Chondrocyte (in vitro differentiated cells): ENCODE measurements around the gene WDR59. TPM values are rescaled to one million over a fixed set of nuclear protein-coding genes. Genes with fewer than 3 reads are reported as not detected.

ENCODE experiments used
- DNase-seq: peaks from one replicate; pipeline ENCODE4 v3.0.0; 2021; ENCODE audit warnings: mixed read lengths, low spot score
- H3K27ac Mint-ChIP-seq: one replicate; pipeline ENCODE4 v1.8.0; 2021; ENCODE audit warnings: mild to moderate bottlenecking, moderate library complexity, mixed read lengths; ENCODE audit not compliant: unreplicated experiment
- H3K27me3 Mint-ChIP-seq: 2 replicates; pipeline ENCODE4 v1.8.0; 2021; ENCODE audit warnings: low read depth, mixed read lengths
- H3K36me3 Mint-ChIP-seq: 2 replicates; pipeline ENCODE4 v1.8.0; 2021; ENCODE audit warnings: low read depth, mixed read lengths
- H3K4me1 Mint-ChIP-seq: 2 replicates; pipeline ENCODE4 v1.8.0; 2021; ENCODE audit warnings: low read depth, mild to moderate bottlenecking, mixed read lengths
- H3K4me3 Mint-ChIP-seq: one replicate; pipeline ENCODE4 v1.8.0; 2021; ENCODE audit warnings: mild to moderate bottlenecking, moderate library complexity, mixed read lengths; ENCODE audit not compliant: unreplicated experiment
- H3K9me3 Mint-ChIP-seq: 2 replicates; pipeline ENCODE4 v1.8.0; 2021; ENCODE audit warnings: low read depth, mixed read lengths
- CTCF ChIP-seq: fragments of 200-600 bp; sonication (generic); IDR thresholded peaks from 2 replicates; pipeline ENCODE4 v1.5.0; 2021; ENCODE audit warnings: antibody characterized with exemption, mild to moderate bottlenecking, moderate library complexity
- total RNA-seq: library from RNA; stranded (reverse); gene quantifications from 3 replicates; pipeline ENCODE4 v1.2.1, GENCODE V29; 2021

WDR59 gene
- total RNA-seq, 1 donor from 2014 or later = 36.8 TPM

GRCh38 chr16:74888232-74888862 is 96.6 kb downstream of the WDR59 start:
- Mint-ChIP-seq H3K36me3 (peaks cover 55% of the 10 kb centered on the region), H3K27me3 (no peaks in the 10 kb centered on the region), H3K4me1 (no peaks in the 10 kb centered on the region), H3K9me3 (no peaks in the 10 kb centered on the region), H3K4me3 (no peak overlapping the region), H3K27ac (no peak overlapping the region)
- no peak for DNase-seq
- TF ChIP-seq CTCF = no peak

- DNase-seq = no peak
- Mint-ChIP-seq H3K36me3 (peaks cover 48% of the 10 kb centered on the region), H3K27ac (peak overlapping the region; percentile 14), H3K4me1 (no peaks in the 10 kb centered on the region), H3K4me3 (no peak overlapping the region), H3K9me3 (no peaks in the 10 kb centered on the region), H3K27me3 (no peaks in the 10 kb centered on the region)
- TF ChIP-seq CTCF = no peak
Observed at GRCh38 chr16:74887084-74887483, 97.8 kb downstream of the WDR59 start.

- H3K4me1 Mint-ChIP-seq = no peaks in the 10 kb centered on the region
- DNase-seq = no peak
- H3K4me3 Mint-ChIP-seq = no peak overlapping the region
- H3K36me3 Mint-ChIP-seq = peaks cover 12% of the 10 kb centered on the region
- no peak for TF ChIP-seq CTCF
- no peak overlapping the region for H3K27ac Mint-ChIP-seq
- H3K9me3 Mint-ChIP-seq = no peaks in the 10 kb centered on the region
- H3K27me3 Mint-ChIP-seq = no peaks in the 10 kb centered on the region
Observed at GRCh38 chr16:74877706-74878105, 107.2 kb downstream of the WDR59 start.

- H3K4me1 Mint-ChIP-seq = no peaks in the 10 kb centered on the region
- H3K27me3 Mint-ChIP-seq = no peaks in the 10 kb centered on the region
- no peaks in the 10 kb centered on the region for H3K9me3 Mint-ChIP-seq
- DNase-seq = no peak
- H3K4me3 Mint-ChIP-seq = no peak overlapping the region
- H3K36me3 Mint-ChIP-seq = peaks cover 7% of the 10 kb centered on the region
- H3K27ac Mint-ChIP-seq = peak overlapping the region; percentile 25
- TF ChIP-seq CTCF = no peak
Observed at GRCh38 chr16:74874912-74875546, 109.9 kb downstream of the WDR59 start.

- no peak overlapping the region for H3K4me3 Mint-ChIP-seq
- DNase-seq = no peak
- no peak overlapping the region for H3K27ac Mint-ChIP-seq
- H3K27me3 Mint-ChIP-seq = no peaks in the 10 kb centered on the region
- H3K36me3 Mint-ChIP-seq = peaks cover 7% of the 10 kb centered on the region
- H3K4me1 Mint-ChIP-seq = peaks cover 2% of the 10 kb centered on the region
- TF ChIP-seq CTCF = no peak
- H3K9me3 Mint-ChIP-seq = no peaks in the 10 kb centered on the region
Observed at GRCh38 chr16:74874123-74874522, 110.8 kb downstream of the WDR59 start.
